TTC549 (cell line): ENCODE results near the gene GNG7.
"Not testable (repeated sequence)": the region's sequence is repeated elsewhere in the genome, so short reads cannot be mapped to it uniquely, and the experiment has no call there.

Source experiments
- FAIRE-seq: peaks from 2 replicates; lab custom pipeline; 2012; peaks lifted over from hg19 to GRCh38; lab: Jason Lieb, UNC

GNG7 gene

DNA sequence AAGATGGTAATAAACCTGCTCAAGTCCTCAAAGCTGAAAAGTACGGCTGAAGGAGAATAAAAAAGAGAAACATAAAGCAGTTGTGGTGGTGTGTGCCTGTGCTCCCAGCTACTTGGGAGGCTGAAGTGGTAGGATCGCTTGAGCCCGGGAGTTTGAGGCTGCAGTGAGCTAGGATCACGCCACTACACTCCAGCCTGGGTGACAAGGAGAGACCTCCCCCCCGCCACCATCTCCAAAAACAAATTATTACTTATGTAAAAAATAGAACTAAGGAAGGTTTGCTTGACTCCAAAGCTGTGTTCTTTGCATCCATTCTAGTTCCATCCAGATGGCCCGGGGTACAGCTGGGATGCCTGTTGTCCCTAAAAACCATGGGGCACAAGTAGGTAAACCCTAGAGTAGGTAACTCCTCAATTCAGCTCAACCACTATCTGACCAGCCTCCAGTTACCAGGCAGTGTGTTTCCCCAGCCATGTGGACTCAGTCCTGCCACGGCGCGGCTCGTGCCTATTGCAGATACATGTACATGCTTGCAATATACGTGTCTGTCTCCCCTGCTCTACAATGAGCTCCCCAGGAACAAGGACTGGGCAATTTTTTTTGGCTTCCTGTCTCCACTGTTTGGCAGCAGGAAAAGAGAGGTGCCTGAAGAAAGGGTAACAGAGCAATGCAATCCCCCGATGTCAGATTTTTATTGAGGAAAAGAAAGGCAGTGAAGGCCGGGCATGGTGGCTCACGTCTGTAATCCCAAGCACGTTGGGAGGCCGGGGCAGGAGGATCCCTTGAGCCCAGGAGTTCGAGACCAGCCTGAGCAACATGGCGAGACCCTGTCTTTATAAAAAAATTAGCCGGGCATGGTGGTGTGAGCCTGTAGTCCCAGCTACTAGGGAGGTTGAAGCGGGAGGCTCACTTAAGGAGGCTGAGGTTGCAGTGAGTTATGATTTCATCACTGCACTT is 101.3 kb downstream of the GNG7 start:
- no peak for FAIRE-seq

DNA sequence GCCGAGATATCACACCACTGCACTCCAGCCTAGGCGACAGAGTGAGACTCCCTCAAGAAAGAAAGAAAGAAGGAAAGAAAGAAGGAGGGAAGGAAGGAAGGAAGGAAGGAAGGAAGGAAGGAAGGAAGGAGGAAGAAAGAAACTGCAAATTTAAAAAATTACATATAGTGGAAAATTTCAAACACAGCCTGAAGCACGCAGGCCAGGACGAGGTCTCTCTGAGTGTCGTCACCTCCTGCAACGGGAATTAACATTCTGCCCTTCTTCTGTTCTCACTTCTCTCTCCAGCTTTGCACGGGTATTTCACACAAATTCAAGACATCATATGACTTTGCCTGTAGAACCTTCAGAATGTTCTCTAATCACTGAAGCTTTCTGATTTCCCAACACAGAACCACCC is 108.2 kb downstream of the GNG7 start:
- no peak for FAIRE-seq

DNA sequence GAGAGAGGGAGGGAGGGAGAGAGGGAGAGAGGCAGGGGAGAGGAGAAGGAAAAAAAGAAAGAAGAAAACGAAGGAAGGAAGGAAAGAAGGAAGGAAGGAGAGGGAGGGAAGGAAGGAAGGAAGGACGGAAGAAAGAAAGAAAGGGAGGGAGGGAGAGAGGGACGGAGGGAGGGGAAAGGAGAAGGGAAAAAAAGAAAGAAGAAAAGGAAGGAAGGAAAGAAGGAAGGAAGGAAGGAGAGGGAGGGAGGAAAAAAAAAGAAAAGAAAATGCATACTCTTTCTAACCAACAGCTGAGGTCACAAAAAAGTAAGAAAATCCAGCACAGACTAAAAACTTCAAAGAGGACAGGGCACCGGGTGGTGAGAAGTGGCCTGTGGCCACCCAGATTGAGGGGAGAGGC is 109.7 kb downstream of the GNG7 start:
- FAIRE-seq: no peak

DNA sequence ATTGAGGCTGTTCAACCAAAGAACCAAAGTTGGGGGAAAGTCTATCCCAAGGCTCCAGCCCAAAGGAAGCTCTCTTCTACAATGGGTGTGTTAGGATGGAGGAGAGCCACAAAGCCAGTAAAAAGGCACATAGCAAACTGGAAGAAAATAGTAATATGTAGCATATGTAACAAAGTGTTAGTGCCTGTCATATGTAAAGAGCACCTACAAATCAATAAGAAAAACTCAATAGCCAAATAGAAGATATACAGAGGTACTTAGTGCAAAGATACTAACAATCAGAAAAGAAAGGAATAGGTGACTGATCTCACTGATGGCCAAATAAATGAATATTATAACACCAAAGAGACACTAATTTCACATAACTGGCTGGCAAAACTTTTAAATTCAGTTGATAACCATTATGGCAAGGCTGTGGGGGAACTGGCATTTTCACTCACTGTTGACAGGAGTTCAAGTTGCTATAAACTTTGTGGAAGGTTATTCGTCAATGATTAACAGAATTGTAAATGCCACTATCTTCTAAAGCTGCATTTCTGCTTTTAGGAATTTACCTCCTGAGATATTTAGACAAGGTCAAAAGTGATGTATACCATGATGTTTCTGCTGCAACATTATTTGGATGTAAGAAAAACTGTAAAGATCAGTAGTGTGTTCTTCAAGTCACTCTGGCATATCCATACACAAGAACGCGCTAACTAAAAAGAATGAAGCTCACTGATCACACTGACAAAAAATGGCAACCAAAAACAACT is 110.8 kb downstream of the GNG7 start:
- FAIRE-seq: no peak

DNA sequence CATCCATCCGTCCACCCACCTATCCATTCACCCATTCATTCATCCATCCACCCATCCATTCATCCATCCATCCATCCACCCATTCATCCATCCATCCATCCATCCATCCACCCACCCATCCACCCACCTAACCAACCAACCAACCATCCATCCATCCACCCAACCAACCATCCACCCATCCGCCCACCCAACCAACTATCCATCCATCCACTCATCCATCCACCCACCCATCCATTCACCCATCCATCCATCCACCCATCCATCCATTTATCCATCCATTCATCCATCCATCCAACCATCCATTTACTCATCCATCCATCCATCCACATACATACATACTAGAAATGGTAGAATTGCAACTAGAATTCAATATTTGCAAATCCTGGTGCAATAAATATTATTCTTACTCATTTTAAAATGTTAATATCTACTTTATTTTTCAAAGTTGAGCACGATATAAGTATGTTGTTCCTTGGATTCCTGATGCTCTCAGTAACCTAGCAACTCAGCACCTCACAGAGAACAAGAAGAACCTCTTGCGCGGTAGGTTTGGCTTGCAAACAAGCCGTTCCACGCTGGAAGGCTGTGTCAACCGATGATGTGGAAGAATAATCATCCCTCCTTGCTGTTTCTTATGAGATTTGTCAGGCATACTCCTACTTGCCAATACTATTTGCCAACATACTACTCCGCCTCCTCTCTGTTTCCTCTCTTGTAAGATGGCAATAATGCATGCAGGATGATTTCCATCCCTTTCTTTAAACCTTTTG is 111.7 kb downstream of the GNG7 start:
- FAIRE-seq: no peak

DNA sequence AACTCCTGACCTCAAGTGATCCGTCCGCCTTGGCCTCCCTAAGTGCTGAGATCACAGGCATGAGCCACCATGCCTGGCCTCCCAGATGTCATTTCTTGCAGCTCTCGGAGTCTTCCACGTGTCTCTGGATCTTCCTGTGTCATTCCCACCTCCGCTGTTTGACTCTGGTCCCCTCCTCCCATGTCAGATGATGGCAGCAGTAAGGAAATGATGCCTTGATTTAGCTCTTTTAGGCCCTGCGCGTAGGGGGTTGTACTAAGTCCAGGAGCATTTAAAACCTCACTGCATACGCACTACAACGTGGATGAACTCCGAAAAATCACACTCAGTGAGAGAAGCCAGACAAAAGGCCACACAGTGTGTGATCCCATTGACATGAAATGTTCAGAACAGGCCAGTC is 113.1 kb downstream of the GNG7 start:
- no peak for FAIRE-seq

DNA sequence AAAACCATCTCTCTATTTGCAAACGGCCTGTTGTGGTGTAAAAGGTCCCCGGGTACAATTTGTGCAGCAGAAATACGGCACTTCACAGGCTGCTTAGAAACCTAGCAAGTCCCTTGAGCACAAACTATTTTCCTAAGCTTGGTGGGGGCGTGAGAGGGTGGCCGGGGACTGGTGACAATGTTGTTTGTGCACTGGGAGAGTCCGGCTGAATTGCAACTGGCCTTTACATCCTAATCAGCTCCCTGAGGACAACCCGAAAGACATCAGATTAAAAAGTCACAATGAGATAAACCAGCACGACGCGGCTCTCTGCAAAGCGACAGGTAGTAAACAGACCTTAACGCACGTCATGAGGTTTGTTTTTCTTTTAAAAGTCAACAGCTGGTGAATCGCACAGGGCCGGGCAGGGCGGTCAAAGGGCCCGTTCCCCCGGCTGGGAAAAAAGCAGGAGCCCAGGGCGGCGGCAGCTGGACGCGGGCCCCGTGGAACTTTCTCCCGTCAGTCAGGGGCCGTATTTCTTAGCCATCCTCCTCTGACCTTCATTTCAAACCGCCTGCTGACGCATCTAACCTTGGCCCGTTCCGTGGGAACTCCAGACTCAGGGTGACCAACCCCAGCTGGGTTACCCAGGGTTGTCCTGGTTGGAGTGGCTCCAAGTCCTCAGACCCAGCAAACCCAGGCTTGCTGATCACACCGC is 114.3 kb downstream of the GNG7 start:
- no peak for FAIRE-seq

DNA sequence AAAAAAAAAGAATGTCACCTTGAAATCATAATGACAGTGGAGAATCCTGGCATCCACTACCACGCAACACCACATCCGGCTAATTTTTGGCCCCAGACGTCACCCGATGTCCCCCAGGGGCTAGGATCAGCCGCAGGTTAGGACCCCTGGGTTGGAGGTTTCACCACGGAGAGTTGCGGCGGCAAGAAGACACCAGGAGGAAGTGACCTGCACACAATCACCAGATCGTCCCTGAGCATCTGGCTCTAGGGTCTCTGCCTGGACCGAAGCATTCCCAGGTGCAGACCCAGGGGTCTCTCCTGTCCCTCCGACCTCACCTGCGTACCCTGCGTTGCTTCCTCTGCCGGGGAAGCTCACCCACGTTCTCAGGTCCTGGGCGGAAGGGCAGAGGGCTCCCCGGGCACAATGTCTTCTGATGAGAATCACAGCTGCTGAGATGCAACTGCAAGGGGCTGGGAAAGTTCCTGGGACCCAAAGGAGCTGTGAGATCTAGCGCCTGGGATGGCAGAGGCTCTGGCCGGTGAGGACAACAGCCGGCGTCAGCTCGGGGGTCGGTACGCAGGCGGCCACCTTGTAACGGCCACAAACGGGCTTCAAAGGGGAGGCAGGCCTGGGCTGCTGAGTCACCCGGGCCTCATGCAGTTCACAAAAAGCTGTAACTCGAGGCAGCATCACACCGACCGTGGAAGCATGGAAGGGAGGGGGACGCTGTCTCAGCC is 115.3 kb downstream of the GNG7 start:
- no peak for FAIRE-seq

DNA sequence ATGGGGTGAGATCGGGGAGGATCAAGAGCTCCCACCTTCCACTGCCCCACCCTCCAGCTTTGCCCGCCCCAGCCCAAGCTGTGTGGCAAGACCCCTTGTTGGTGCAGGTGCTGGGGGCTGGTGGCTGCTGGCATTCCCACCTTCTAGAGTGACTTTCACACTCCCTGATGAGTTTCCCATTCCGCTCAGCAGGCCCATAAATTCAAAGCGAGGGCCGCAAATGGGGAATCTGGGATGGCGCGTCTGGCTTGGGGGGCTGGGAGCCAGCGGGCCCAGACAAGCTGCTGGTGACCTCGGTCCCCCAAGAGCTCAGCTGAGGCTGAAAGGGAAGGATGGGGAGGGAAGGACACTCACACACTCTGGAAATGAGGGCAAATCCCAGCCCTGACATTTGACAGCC is 116.3 kb downstream of the GNG7 start:
- FAIRE-seq: no peak

DNA sequence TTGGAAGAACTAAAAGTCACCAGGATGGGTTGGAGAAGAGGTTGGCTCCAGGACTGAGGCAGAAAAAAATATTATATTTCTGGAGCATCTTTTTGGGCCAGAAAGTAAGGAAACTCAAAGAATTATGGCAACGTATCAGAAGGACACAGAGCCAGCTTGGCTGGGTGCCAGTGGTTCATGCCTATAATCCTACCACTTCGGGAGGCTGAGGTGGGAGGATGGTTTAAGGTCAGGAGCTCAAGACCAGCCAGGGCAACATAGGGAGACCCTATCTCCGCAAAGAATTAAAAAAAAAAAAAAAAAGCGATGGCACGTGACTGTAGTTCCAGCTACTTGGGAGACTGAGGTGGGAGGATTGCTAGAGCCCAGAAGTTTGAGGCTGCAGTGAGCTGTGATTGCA is 118.5 kb downstream of the GNG7 start:
- no peak for FAIRE-seq

DNA sequence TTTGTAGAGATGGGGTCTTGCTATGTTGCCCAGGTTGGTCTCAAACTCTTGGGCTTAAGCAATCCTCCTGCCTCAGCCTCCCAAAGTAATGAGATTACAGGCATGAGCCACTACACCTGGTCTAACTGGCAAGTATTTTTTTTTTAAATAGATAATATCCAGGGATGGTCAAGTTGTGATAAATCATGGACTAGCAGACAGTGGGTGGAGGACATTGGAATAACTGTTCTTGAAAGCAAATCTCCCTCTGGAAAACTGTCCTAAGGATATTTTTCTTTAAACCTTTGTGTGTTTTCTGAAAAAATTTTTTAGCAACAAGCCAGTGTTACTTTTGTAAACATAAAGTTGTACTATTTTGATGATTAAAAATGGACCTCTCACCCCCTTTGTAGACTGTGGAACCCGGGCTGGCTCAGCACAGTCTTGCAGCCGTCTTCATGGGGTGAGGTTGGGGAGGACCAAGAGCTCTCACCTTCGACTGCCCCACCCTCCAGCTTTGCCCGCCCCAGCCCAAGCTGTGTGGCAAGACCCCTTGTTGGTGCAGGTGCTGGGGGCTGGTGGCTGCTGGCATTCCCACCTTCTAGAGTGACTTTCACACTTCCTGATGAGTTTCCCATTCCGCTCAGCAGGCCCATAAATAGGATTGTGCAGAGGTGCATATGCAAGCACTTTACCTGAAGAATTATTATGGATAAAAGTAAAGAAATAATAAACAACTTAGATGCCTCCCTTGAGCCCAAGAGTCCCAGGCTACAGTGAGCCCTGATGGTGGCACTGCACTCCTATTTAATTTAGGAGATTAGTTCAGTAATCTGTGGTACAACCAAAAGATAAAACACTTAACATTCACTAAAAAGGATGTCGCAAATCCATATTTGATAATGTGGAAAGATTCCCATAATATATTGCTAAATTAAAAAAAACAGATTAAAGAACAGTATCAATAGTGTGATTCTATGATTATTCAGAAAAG is 119.2 kb downstream of the GNG7 start:
- no peak for FAIRE-seq

DNA sequence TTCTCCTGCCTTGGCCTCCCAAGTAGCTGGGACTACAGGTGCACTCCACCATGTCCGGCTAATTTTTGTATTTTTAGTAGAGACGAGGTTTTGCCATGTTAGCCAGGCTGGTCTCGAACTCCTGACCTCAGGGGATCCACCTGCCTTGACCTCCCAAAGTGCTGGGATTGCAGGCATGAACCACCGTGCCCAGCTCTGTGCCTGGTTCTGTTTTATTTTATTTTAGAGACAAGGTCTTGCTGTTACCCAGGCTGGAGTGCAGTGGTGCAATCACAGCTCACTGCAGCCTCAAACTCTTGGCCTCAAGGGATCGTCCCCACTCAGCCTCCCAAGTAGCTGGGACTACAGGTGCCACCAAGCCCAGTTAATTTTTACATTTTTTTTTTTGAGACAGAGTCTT is 122.1 kb downstream of the GNG7 start:
- FAIRE-seq: not testable (repeated sequence)

DNA sequence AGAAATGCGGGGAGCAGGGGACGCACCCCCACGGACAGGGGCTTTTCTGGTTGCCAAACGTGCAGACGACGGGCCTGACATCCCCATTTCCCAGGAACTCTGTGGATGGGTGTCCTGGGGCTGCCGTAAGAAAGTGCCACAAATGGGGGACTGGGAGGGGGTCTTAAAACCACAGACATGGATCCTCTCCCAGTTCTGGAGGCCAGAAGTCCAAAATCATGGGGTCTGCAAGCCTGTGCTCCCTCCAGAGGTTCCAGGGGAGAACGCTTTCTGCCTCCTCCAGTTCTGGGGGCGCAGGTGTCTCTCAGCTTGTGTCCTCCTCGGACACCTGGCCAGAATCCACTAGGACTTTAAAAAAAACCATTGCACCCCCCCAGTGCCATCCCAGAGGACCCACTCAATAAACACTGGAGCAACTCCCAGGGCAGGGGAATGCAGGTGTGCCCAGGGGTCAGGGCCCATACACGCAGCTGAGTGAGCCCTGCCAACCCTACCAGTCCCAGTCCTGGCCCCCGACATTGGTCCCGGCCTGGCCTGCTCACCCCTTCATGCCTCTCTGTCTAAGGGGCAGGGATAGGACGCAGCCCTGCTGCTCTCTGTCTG is 122.7 kb downstream of the GNG7 start:
- FAIRE-seq: no peak

DNA sequence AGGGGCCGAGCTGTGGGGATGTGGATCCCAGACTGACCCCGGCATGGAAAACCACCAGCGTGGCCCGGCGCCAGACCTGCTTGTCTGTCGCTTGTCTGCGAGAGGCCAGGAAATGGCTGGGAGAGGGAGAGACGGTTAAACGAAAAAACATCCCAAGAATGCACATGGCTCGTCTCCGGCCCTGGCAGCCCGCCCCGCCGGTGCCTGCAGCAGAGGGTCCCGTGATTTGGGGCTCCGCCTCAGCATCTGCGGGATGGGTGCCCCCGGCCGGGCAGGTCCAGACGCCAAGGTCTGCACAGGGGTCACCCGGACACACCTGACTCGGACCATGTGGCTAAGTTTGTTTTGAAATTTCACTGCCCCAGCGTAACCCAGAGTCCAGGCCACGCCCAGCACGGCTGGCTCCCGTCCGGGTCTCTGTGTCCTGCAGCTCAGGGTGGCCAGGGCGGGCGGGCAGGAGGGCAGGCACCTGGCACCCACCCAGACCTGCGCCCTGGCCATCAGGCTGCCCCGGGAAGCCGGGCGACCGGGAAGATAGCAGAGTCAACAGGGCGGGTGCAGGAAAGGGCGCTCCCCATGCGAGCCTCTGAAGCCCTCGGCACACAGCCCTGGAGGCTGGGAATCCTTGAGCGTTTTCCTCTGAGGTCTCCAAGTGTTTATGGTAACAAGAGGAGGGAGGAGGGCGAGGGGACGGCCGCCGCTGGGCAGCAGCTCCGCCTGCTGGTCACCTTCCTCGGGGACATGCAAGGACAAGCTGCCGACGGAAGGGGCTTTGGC is 123.4 kb downstream of the GNG7 start:
- FAIRE-seq: no peak

DNA sequence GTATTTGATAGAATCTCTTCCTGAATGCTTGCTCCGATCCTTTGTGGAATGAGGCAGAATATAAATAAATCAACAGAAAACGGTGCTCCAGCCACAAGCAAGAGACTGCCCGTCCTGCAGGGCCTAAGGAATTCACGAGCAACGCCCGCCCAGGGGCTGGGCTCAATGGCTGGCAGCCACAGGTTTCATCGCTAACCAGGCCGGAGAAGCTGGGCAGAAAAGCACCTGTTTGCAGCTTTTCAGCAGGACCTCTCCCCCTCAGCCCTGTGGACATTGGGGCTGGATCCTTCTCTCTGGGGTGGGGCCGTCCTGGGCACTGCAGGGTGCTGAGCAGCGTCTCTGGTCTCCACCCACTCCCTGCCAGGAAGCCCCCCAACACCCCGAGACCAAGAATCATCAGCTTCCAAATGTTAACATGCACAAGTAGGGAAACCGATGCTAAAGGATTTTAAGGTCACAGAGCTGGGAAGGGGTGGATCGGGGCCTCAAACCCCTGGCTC is 124.1 kb downstream of the GNG7 start:
- no peak for FAIRE-seq

DNA sequence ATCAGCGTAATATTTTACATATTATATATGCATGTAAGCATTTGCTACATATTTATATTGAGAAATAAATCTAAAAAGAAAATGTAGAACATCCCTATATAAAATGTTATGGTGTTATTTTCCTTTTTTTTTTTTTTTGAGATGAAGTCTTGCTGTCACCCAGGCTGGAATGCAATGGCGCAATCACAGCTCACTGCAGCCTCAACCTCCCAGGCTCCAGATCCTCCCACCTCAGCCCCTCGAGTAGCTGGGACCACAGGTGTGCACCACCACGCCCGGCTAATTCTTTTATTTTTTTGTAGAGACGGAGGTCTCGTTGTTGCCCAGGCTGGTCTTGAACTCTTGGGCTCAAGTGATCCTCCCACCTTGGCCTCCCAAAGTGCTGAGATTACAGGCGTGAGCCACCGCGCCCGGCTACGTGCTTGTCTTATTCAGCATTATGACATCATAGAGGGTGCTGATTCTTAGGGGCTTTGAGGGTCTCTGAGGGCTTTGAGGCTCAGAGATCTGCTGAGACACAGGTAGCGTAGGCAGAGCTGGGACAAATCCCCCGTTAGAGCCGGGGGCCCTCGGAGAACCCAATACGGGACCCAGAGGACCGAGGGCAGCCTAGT is 124.7 kb downstream of the GNG7 start:
- FAIRE-seq: no peak

DNA sequence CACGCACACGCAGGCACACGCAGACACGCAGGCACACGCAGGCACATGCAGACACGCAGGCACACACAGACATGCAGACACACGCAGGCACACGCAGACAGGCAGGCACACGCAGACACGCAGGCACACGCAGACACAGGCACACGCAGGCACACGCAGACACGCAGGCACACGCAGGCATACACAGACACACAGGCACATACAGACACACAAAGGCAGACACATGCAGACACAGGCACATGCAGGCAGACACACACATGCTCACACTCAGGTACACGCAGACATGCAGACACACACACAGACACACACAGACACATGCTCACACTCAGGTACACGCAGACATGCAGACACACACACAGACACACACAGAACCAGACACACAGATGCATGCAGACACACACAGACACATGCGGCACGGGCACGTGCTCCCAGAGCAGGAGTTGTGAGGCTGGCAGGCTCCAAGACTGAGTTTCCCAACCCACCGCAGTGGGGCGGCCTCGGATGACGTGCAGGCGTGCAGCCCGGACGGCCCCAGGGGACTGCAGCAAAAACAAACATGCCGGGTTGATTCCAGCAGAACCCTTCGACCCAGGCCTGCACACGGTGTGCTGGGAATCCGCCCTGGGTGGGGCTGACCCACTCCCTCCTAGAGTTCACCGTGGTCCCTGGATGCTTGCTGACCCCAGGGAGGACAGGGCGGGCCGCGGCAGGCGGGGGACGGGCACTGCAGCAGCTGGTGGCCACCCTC is 126.6 kb downstream of the GNG7 start:
- no peak for FAIRE-seq
